Thymus (tissue), 11 donors: ENCODE results near the gene INF2. TPM values are rescaled to one million over a fixed set of nuclear protein-coding genes. Genes with fewer than 3 reads are reported as not detected.

Experiments used
- DNase-seq, 9 donors: peaks; one replicate each; pipeline ENCODE4 v3.0.0-alpha.2; 2013; ENCODE audit warnings: low spot score in 9 of 9, low read depth in 6 of 9, missing footprints in 1 of 9
- H3K27ac ChIP-seq, 2 donors: one replicate each; pipeline ENCODE4 v1.5.1; 2013; ENCODE audit warnings: control low read depth in 1 of 2, low read depth in 1 of 2, low read length in 1 of 2, mild to moderate bottlenecking in 1 of 2, moderate library complexity in 1 of 2
- H3K27me3 ChIP-seq, 2 donors: one replicate each; pipeline ENCODE4 v1.5.1; 2013; ENCODE audit warnings: low read length in 1 of 2; ENCODE audit not compliant: control insufficient read depth in 2 of 2, insufficient read depth in 1 of 2
- H3K36me3 ChIP-seq, 2 donors: one replicate each; pipeline ENCODE4 v1.5.1; 2013; ENCODE audit warnings: low read length in 1 of 2, mild to moderate bottlenecking in 1 of 2, moderate library complexity in 1 of 2; ENCODE audit not compliant: control insufficient read depth in 2 of 2, insufficient read depth in 2 of 2
- H3K4me1 ChIP-seq, 2 donors: one replicate each; pipeline ENCODE4 v1.5.1; 2013; ENCODE audit warnings: low read length in 2 of 2; ENCODE audit not compliant: control insufficient read depth in 2 of 2, insufficient read depth in 2 of 2
- H3K4me3 ChIP-seq, 2 donors: one replicate each; pipeline ENCODE4 v1.5.1; 2013; ENCODE audit warnings: low read length in 2 of 2, control low read depth in 1 of 2, mild to moderate bottlenecking in 1 of 2
- H3K9me3 ChIP-seq, 2 donors: one replicate each; pipeline ENCODE4 v1.5.1; 2013; ENCODE audit warnings: low read length in 1 of 2, mild to moderate bottlenecking in 1 of 2; ENCODE audit not compliant: control insufficient read depth in 2 of 2, insufficient read depth in 1 of 2
- WGBS: extraction: QIAGEN DNeasy Blood & Tissue Kit; methylation state at CpG from one replicate; pipeline ENCODE4 v1.1.7; 2013; 5-methylcytosine and 5-hydroxymethylcytosine counted together
- polyA plus RNA-seq: library from polyadenylated mRNA; stranded (reverse); fragments of 200-250 nt; gene quantifications from one replicate; pipeline ENCODE4 v1.2.3, GENCODE V29; 2013
- total RNA-seq: library from RNA; stranded (reverse); fragments of 120-200 nt; gene quantifications from one replicate; pipeline ENCODE4 v1.2.4, GENCODE V29; 2013
- donor health status: healthy.

The INF2 gene
- total and polyA plus RNA-seq, 2 donors: 8.7 to 57.9 TPM

DNA sequence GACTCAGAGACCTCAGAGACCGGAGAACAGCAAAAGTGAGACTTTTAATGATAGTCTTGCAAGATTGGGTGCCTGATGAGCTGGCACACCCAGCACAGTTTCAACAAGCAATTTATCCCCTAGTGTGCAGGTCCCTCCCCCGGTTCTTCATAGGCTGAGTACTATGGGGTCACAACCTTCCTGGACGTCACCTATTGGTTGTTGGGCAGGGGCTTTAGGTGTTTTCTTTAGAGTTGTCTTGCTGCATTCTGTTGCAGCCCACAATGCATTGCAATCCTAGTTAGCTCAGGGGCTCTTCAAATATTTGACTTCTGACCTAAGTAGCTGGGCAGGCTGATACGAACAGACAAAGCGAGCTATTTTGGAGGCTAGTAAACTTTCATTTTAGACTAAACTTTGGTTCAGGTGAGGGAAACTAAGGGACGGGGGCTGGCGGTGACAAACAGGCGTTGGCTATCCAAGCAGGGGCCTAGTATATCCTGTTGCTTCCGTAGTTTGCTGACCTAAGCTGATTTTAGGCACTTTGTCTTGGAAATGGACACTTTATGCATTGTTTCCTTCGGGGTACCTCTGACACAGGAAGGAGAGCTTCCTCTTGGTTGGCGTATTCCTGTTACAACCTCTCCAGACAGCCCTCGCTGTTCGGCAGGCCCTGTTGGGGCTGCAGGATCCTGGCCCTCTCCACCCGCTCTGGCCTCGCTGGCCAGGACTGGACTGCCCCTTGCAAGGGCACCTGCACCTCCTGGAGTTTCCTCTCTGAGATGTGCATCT is 77.6 kb downstream of the INF2 start:
- no peak for DNase-seq
- Histone ChIP-seq H3K4me1 (peaks cover 0 to 15% of the 10 kb centered on the region in 2 donors), H3K27me3 (no peaks in the 10 kb centered on the region), H3K27ac (no peak overlapping the region), H3K36me3 (peaks cover 27 to 46% of the 10 kb centered on the region in 2 donors), H3K4me3 (no peak overlapping the region), H3K9me3 (peaks cover 5 to 14% of the 10 kb centered on the region in 2 donors)
- WGBS: 89% methylated on average over 15 of the region's 15 CpGs

DNA sequence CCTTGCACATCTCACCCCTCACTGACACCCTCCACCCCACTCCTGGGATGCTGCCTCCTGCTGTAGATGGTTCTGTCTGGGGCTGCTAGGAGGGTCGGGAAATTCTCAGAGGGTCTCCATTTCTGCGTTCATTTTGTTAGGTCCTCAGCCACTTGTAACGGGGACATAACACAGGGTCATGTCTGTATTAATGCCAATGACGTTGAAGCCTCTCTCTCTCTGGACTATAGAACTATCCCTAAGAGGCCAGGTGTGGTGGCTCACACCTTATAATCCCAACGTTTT is 78.2 kb downstream of the INF2 start:
- Histone ChIP-seq H3K9me3 (peaks cover 5 to 16% of the 10 kb centered on the region in 2 donors), H3K36me3 (peaks cover 32 to 47% of the 10 kb centered on the region in 2 donors), H3K27ac (no peak overlapping the region), H3K4me1 (peaks cover 0 to 15% of the 10 kb centered on the region in 2 donors), H3K4me3 (no peak overlapping the region), H3K27me3 (no peaks in the 10 kb centered on the region)
- DNase-seq: no peak
- WGBS: 94% methylated on average over 5 of the region's 5 CpGs

DNA sequence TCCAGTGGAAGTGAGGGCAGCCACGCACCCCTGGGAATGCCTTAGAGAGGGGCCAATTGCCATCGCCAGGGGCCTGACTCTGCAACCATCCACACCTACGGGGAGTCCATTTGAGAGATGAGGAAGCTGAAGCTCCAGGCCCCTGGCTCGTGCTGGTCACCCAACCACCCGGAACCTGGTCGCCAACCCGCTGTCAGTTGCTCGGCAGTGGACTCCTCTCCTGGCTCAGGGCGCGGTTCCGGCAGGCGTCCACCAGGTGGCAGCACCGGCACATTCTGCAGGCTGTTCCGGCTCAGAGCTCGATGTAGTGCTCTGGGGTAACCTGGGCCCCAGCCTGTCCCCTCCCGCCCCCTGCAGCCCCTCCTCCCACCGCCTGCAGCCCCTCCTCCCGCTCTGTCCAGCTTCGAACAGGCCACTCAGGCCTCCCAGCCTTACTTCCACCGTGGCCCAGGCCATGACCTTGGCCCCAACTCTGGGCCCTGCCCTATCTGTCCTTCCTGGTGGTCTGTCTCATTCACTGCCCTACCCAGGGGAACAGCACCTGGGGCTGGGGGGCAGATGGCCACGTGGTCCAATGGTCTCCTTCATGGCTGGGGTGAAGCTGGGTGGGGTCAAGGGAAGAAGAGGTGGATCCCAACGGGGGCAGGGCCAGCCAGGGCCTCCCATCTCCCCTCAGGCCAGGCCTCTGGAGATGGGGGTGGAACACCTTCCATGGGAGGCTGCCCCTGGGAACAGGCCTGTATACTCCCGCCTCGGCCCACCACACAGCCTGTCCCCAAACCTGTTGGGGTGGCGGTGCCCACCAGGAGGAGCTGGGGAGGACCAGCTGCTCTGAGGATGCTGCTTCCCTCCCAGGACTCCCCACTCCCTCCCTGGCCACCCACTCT is 79.3 kb downstream of the INF2 start:
- H3K27me3 ChIP-seq: no peaks in the 10 kb centered on the region
- H3K4me3 ChIP-seq: no peak overlapping the region
- H3K27ac ChIP-seq: no peak overlapping the region
- H3K9me3 ChIP-seq: peaks cover 5 to 16% of the 10 kb centered on the region in 2 donors
- peaks cover 43 to 53% of the 10 kb centered on the region in 2 donors for H3K36me3 ChIP-seq
- WGBS: 24% methylated on average over 25 of the region's 25 CpGs
- H3K4me1 ChIP-seq: peaks cover 0 to 15% of the 10 kb centered on the region in 2 donors
- DNase-seq: peak in 8 of 9 donors; percentile 61 to 90 (median 76)

- Histone ChIP-seq H3K4me1 (peaks cover 0 to 15% of the 10 kb centered on the region in 2 donors), H3K9me3 (peaks cover 5 to 16% of the 10 kb centered on the region in 2 donors), H3K4me3 (no peak overlapping the region), H3K27ac (no peak overlapping the region), H3K27me3 (no peaks in the 10 kb centered on the region), H3K36me3 (peaks cover 50 to 53% of the 10 kb centered on the region in 2 donors)
- WGBS: 96% methylated on average over 18 of the region's 18 CpGs
- no peak for DNase-seq
Observed at GRCh38 chr14:104769324-104770071, 80.1 kb downstream of the INF2 start.

GRCh38 chr14:104770072-104770579 is 80.7 kb downstream of the INF2 start:
- no peak overlapping the region for H3K4me3 ChIP-seq
- peaks cover 0 to 15% of the 10 kb centered on the region in 2 donors for H3K4me1 ChIP-seq
- DNase-seq: no peak
- H3K36me3 ChIP-seq: peaks cover 55 to 56% of the 10 kb centered on the region in 2 donors
- no peak overlapping the region for H3K27ac ChIP-seq
- 98% methylated on average over 24 of the region's 24 CpGs for WGBS
- H3K9me3 ChIP-seq: peaks cover 5 to 16% of the 10 kb centered on the region in 2 donors
- H3K27me3 ChIP-seq: no peaks in the 10 kb centered on the region

DNA sequence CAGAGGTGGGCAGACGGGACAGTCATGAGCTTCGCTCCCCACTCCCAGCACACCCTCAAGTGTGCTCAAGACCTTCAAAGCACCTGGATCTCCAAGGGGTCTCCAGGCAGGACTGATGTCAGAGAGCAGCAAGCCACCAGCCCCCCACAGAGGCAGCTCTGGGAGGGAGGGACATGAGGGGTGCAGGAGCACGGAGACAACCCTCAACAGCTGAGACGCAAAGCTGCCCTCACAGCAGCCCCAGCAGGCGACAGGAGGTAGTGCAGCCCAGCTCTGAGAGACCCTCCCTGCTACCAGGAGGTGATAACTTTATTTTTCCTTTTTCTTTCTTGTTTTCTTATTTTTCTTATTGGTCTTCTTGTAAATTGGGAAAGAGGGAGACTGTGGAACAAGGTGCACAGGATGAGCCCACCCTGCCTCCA is 81.4 kb downstream of the INF2 start:
- no peak overlapping the region for H3K4me3 ChIP-seq
- WGBS: 97% methylated on average over 5 of the region's 5 CpGs
- H3K9me3 ChIP-seq: peaks cover 5 to 16% of the 10 kb centered on the region in 2 donors
- no peak for DNase-seq
- H3K27me3 ChIP-seq: no peaks in the 10 kb centered on the region
- no peak overlapping the region for H3K27ac ChIP-seq
- peaks cover 0 to 15% of the 10 kb centered on the region in 2 donors for H3K4me1 ChIP-seq
- H3K36me3 ChIP-seq: peaks cover 57 to 61% of the 10 kb centered on the region in 2 donors

DNA sequence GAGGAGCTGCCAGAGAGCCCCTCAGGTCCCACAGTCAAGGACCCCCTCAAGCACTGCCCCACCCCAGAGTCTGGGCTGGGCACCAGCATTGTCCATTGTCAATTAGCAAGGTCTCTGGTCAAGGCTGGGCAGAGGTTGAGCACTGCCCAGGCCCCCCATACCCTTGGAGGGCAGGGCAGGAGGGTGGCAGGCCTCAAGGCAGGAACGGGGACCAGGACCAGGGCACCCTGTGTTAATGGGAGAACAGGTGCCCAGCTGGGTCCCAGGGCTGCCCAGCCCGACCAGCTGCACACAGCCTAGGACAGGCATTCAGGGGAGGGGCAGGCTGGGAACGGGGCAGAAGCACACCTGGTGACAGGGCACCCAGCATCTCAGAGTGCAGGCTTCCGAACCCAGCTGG is 82.0 kb downstream of the INF2 start:
- no peak for DNase-seq
- Histone ChIP-seq H3K9me3 (peaks cover 5 to 16% of the 10 kb centered on the region in 2 donors), H3K36me3 (peaks cover 62% of the 10 kb centered on the region in 2 donors), H3K27ac (no peak overlapping the region), H3K4me1 (peaks cover 0 to 15% of the 10 kb centered on the region in 2 donors), H3K4me3 (no peak overlapping the region), H3K27me3 (no peaks in the 10 kb centered on the region)
- 98% methylated on average over 4 of the region's 4 CpGs for WGBS
